Glomerular endothelial cell (primary cell): Measurements from ENCODE around the gene CCDC170. TPM values are rescaled to one million over a fixed set of nuclear protein-coding genes. Genes with fewer than 3 reads are reported as not detected.
A peak's percentile ranks its signal among the peaks of the same experiment; 100 is the strongest.
"Not testable (repeated sequence)": the region's sequence is repeated elsewhere in the genome, so short reads cannot be mapped to it uniquely, and the experiment has no call there.

Source experiments
- DNase-seq: peaks from one replicate; pipeline ENCODE4 v3.0.0-alpha.2; 2011; ENCODE audit warnings: low read depth, low spot score; ENCODE audit errors: extremely low read depth
- total RNA-seq: library from RNA; depleted of rRNA; stranded (reverse); fragments of >200 nt; gene quantifications from 2 replicates; pipeline ENCODE4 v1.2.3, GENCODE V29; 2015

CCDC170 gene, protein sequence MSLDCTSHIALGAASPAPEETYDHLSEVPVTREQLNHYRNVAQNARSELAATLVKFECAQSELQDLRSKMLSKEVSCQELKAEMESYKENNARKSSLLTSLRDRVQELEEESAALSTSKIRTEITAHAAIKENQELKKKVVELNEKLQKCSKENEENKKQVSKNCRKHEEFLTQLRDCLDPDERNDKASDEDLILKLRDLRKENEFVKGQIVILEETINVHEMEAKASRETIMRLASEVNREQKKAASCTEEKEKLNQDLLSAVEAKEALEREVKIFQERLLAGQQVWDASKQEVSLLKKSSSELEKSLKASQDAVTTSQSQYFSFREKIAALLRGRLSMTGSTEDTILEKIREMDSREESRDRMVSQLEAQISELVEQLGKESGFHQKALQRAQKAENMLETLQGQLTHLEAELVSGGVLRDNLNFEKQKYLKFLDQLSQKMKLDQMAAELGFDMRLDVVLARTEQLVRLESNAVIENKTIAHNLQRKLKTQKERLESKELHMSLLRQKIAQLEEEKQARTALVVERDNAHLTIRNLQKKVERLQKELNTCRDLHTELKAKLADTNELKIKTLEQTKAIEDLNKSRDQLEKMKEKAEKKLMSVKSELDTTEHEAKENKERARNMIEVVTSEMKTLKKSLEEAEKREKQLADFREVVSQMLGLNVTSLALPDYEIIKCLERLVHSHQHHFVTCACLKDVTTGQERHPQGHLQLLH
- total RNA-seq: under 0.01 and 0.10 TPM in 2 replicates

DNA sequence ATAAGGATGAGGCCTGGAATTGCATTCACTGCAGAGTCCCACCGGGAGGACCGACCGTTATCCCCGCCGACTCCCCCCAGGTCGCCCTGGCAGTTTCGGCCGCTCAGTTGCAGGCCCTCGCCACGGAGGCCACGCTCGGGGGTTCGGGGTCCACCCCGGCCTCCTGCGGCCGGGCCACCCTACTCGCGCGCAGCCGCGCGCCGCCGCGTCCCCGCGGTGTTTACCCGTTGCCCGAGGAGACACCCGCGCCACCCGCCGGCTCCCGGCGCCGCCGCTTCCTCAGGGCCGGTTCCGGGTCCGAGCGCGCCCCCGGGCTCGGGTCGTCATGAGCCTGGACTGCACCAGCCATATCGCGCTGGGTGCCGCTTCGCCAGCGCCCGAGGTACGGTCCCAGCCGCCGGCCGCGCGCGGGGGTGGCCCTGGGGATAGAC, at the start of gene CCDC170:
CCDC170 (plus strand) TSS at position 214 of the 431 bp plus-strand sequence; CDS start at position 326, 112 bp downstream.
- DNase-seq: no peak

DNA sequence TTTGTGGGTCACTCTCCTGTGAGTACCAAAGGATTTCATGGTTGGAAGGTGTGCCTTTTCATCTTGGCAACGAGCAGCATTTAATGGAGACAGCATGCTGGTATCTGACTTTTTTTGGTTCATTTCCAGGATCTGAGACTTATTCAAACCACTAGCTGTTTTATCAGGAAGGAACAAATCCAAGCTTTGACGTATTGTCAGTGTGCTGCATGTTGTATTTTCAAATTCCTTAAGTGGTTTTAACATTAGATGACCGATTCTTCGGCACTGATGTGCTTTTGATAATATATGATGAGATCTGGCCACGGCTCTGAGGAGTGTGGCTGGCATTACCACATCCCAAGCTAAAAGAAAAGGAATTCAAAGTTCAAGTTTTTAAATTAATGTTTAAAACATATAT, 48.3 kb upstream of the CCDC170 start:
- peak; percentile 65 for DNase-seq

DNA sequence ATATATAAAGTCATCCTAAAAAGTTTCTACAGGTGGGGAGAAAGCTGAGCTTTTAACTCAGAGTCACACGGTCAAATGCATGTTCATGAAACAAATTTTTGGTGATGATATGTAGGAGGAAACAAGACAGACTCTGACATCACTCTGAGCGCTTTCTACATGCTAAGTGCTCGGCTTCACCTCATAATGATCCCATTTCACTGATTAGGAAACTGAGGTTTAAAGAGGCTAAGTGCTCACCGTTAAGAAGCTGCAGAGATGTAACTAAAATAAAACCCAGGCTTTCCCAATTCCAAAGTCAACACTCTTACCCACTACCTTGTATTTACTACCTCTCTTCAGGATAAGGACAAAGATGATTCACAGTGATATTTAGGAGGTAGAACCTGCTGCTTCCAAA, 46.6 kb upstream of the CCDC170 start:
- DNase-seq: no peak

DNA sequence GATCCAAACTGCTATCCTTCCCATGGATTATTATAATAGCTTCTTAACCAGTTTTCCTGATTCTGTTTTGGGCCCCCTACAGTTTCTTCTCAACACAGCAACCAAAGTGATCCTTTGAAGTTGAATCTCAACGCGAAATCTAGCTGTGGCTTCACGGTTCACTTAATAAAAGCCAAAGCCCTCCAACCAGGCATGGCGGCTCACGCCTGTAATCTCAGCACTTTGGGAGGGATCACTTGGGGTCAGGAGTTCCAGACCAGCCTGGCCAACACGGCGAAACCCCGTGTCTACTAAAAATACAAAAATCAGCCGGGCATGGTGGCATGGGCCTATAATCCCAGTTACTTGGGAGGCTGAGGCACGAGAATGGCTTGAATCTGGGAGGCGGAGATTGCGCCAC, 45.2 kb upstream of the CCDC170 start:
- DNase-seq: no peak

DNA sequence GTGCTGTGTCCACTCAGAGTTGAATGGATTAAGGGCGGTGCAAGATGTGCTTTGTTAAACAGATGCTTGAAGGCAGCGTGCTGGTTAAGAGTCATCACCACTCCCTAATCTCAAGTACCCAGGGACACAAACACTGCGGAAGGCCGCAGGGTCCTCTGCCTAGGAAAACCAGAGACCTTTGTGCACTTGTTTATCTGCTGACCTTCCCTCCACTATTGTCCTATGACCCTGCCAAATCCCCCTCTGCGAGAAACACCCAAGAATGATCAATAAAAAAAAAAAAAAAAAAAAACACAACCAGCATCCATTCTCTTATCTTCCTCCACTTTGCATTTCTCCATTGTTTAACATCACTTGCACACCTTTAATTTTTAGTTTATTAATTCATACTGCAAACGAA, 42.9 kb upstream of the CCDC170 start:
- not testable (repeated sequence) for DNase-seq

DNA sequence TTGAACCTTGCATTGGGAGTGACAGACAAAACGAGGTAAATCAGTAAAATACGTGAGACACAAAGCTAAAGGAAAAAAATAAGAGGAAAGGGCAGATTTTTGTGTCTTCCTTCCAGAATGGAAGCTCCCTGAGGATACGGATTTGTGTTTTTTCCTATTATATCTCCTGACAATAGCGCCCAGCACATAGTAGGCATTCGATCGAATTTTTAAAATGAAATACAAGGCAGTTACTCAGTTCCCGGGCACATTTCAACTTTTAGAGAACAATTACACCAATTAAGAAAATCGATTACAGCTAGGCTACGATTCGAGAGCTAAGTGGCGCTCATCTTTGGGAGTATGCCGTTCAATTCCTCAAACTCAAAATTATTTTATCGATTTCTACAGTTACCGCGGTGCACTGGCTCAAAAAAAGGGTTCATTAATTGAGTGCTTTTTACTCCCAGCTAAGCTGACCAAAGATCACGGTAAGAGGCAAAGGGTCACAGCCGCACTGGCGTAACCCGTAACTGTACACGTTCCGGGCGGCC, 42.3 kb upstream of the CCDC170 start:
- DNase-seq: no peak

DNA sequence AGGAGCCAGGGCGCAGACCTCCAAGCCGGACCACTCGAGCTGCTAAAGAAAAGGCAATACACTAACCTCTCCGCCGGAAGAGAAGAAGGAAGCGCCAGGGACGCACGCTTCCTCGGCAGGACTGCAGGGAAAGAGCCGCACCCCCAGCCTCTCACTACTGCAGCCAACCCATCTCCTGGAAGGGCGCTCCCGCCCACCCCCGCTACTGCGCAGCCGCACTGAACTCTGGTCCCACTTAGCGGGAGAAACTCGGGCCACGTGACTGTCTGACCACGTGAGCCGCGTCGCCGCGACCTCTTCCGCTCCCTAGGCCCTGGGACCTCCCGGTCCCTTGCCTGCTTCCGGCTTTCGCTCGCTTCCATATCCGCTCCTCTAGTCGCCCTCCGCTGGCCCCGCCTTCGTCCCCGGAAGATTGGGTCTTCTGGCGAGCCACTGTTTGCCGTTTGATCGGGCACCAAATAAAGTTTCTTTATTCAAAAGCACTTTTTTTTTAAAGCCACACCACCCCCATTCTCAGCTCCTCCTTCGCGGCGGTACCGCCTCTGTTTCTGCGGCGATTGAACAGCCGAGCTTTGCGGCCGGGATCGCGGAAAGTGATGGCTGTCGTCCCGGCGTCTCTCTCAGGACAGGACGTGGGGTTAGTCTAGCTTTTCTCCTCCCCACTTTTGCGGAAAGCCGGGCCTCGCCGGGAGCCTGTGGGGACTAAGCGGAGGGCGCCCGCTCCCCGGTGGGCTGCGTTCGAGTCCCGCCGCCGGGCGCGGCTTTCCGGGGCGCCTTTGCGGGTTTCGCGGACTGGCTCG, 41.7 kb upstream of the CCDC170 start, which contains the start of gene RMND1:
RMND1 (minus strand) TSS at position 177 of the 800 bp plus-strand sequence. CDS start 6,315 bp downstream, outside the sequence.
- peak; percentile 97 for DNase-seq

DNA sequence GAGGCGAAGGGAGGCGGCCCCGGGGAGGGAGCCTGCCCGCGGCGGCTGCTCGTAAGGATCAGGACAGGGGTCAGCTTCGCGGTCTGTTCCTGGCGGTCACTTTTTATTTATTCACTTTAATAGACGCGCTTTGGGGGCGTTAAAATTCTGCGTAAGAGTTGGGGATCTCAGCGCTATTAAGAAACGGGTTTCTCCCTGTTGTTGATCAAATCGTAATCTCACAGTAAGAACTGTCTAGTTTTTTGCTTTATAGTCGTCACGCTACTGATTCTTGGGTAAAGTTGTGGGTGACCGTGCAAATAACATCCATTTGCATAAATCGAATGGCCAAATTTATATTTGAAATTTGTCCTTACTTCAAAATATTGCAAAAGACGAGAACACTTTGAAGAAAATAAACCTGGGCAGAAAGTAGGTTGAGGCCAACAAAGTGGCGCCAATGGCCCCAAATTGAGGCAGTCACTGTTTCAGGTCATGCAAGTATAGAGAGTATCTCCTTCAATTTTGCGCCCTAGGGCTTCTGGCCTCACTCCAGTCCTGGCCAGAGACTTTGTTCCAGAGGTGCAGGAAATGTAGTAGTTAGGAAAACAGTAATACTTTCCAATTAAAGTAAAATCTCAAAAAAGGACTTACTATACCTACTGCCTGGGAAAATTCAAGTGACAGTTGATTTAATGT, 40.9 kb upstream of the CCDC170 start:
- no peak for DNase-seq

DNA sequence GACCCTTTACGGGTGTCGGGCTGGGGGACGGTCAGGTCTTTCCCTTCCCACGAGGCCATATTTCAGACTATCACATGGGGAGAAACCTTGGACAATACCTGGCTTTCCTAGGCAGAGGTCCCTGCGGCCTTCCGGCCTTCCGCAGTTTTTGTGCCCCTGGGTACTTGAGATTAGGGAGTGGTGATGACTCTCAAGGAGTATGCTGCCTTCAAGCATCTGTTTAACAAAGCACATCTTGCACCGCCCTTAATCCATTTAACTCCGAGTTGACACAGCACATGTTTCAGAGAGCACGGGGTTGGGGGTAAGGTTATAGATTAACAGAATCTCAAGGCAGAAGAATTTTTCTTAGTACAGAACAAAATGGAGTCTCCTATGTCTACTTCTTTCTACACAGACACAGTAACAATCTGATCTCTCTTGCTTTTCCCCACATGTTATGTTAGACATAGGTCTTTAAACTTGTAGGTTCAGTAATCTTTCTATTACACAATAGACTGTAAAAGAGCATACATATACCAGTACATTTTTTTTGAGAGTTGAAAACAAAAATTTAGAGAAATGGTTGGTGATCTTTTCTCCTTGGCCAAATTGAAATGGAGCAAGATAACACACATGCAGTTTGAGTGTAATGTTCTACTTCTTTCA, 37.9 kb upstream of the CCDC170 start:
- not testable (repeated sequence) for DNase-seq

DNA sequence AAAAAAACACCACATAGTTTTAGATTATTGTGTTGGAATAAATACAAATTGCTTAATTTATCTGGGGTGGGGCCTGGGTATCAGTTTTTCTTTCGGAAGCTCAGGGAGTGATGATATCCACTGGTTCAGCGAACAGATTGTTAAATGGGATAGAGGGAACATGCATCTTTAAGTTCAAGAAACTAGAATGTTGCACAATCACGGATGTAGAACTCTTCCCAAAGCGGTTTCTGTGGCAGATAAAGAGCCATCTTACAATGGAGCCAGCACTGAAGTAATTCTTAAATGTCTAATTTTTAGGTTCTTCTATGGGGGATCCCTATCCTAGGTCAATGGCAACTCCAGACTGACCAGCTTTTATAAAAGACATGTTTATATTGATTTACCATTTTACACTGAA, 32.1 kb upstream of the CCDC170 start:
- no peak for DNase-seq

DNA sequence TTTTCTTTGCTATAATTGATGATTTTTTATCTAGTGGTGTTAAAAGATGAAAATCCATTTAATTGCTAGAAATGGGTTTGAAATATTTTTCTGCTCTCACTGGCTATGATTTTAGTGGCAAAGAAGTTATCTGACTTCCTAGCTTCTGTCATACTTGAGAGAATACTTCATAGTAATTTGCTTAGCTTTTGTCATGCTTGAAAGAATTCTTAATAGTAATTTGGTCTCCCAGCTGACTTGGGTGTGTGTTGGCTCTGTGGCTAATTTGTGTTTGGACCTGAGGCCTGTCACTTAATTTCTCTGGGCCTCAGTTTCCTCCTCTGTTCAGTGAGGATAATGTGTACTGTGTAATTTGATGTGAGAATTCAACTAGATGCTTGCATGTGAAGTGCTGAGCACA, 29.1 kb upstream of the CCDC170 start:
- DNase-seq: no peak

DNA sequence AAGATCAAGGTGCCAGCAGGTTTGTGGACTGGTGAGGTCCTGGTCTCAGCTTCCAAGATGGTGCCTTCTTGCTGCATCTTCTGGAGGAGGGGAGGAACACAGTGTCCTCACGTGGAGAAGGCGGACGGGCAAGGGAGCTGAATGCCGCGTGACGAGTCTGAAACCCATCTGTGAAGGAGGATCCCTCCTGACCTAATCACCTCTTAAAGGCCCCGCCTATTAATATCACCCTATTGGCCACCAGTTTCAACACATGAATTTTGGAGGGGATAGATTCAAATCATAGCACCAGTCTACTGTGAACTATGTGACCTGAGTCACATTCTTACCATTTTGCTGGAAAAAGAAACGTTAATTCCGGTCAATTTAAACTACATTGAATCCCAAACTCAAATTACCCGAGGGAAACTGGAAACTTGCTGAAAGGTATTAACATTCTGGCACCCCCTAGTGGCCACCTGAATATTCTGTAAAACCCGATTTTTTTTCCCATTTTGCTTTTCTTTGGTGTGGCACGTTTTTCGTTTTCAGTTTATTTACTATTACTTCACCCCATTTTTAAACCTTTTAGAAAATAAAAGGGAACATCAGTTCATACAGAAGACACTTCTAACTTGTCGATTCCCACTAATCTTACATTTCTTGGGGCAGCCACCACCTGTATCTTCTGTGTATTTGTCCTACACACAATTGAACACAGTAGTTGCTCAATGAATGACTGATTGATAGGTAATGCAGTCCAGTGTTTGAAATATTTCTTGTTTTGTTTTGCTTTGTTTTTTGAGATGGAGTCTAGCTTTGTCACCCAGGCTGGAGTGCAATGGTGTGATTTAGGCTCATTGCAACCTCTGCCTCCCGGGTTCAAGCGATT, 17.9 kb upstream of the CCDC170 start:
- DNase-seq: no peak

DNA sequence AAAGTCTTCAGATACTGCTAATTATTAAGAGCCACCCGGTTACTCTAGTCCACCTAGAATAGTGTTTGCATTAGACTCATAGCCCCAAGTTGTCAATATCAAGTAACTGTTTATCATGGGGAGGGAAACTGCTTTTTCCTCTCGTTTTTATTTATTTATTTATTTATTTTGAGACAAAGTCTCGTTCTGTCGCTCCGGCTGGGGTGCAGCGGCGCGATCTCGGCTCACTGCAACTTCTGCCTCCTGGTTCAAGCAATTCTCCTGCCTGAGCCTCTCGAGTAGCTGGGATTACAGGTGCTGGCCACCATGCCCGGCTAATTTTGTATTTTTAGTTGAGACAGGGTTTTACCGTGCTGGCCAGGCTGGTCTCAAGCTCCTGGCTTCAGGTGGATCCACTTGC, 16.1 kb upstream of the CCDC170 start:
- no peak for DNase-seq

DNA sequence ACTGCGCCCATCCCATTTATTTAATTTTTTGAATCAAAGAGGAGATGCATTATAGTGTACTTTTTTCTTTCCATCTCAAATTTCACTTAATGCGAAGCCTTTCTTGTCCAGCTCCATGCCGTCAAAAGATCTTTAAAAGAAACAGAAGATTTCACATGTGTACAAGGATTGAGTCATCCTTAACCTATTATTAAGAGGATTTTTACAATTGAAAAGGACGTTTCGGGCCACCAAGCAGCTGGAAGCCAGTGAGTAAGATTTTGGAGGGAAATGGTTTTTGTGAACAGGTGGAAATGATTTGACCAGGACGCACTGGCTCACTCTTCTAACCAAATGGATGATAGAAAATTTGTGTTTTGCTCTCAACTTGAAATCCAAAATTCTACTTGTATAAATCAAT, 15.1 kb upstream of the CCDC170 start:
- DNase-seq: no peak

DNA sequence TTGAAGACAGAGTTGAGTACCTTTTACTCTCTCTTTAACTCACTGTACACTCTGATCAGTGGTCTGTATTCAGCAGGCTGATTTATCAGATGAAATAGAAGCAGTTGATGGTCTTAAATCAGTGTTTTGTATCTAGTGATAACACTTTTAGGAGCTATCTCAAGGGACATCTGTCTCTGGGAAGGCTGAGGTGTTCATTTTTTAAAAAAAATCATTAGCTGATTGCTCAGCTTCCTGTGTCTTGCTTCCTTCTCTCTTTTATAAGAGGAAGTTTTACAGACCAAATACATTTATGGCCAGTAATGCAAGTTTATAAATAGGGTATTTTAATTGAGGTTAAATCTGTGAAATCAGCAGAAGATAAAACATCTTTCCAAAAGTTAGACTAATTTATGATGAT, 12.0 kb upstream of the CCDC170 start:
- DNase-seq: no peak

DNA sequence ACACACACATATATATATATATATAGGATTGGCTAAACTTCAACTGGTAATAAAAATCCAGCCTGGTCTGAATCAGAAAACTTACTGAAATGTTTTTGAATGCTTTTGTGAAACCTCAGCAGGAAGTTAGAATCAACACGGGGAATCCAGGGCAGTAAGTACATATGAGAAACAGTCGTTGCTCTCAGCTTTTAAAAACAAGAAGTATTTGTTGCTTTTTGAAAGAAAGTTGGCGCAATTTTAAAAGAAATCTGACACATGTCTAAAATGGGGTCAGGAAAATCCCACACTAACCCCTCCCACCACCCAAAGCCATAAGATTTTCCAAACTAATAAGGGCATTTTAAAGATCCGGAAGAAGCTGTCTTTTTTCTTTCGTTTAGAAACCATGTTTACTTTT, 11.5 kb upstream of the CCDC170 start:
- no peak for DNase-seq

DNA sequence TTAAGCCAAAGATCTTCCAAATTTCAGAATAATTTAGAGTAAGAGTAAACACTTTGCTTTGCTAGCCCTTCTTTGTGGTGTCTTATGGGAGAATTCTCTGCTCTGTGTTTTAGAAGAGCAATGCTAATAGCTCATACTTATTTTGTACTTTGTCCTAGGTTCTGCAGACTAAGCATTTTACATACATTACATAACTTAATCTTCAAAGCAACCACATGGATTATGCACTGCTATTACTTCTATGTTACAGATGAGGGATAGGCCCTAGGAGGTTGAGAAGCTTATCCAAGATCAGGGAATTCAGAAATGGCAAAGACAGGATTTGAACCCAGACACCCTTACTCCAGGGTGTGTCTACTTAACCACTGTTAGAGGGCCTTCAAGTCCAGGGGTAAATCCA, 9.8 kb upstream of the CCDC170 start:
- DNase-seq: no peak

DNA sequence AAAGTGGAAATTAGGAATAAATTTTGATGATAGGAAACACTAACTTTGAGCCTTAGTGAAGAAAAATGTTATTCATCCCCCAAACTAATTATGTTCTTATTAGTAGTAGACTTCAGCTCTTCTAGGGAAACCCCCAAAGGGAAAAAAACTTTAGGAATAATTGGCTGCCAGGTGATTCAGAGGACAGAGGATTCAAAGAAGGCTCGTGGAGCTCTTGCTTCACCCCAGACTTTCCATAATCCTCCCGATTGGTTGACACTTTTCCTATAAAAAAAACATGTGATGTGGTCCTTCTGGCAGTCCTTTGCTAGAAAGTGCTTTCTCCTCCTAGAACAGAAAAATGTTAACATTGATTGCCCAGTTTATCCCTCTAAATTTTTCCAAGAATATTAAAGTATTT, 5.6 kb upstream of the CCDC170 start:
- no peak for DNase-seq

DNA sequence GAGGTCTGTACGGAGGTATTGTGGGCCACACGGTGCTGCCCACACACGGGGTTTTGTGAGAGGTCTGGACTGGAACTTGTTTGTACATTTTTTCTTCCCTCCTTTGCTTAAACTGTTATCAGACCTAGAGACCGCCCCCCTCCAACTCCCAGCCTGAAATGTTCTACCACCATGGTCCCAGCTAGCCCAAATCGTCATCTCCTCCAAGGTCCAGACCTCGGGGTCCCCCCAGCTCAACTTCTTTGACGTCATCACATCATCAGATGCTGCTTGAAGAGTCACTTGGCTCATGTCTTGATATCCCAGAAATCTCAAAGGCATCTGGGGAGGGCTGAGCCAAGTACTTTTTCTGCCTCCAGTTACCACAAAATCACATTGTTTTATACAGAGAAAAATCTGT, 2.8 kb upstream of the CCDC170 start:
- DNase-seq: no peak
